GM21825 (cell line): ENCODE results near the gene GPR75.
"Not testable (repeated sequence)": the region's sequence is repeated elsewhere in the genome, so short reads cannot be mapped to it uniquely, and the experiment has no call there.

ENCODE experiments used
- ATAC-seq: cut with Tn5 transposase; IDR thresholded peaks from one replicate; pipeline ENCODE4 v1.9.1; 2021; ENCODE audit warnings: mild to moderate bottlenecking, moderate library complexity; ENCODE audit not compliant: unreplicated experiment

The GPR75 gene

GRCh38 chr2:53854678-53855077, 5.1 kb downstream of the GPR75 start:
- no peak for ATAC-seq

GRCh38 chr2:53852532-53852931, 7.2 kb downstream of the GPR75 start:
- no peak for ATAC-seq

- ATAC-seq = not testable (repeated sequence)
Observed at GRCh38 chr2:53851052-53851757, 8.6 kb downstream of the GPR75 start.

DNA sequence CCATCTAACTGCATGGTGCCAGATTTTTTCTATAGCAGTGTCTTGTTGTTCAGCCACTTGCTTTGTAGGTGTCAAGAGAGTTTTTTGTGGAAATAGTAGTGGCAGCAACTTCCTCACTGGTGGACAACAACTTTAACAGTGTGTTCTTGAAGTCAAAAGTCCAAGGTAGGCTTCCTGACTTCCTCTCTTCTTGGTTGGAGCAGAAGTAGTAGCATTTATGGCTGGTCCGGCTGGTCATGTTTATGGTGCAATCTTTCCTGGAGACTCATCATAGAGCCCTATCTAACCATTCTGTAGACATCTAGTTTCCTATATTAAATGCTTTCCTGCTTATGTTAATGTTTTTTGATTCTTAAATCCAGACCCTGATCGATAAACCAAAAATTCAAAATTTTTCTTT, 11.7 kb downstream of the GPR75 start:
- no peak for ATAC-seq

- ATAC-seq = no peak
Observed at GRCh38 chr2:53843595-53843994, 16.2 kb downstream of the GPR75 start.

DNA sequence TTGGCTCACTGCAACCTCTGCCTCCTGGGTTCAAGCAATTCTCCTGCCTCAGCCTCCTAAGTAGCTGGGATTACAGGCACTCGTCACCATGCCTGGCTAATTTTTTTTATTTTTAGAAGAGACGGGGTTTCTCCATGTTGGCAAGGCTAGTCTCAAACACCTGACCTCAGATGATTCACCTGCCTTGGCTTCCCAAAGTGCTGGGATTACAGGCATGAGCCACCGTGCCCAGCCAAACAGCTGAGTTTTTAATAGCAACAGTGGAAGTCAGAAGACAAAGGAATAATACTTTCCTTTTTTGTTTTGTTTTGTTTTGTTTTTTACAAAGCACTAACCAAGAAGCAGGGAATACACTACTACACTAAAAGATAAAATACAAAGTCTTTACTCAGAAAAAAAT, 16.9 kb downstream of the GPR75 start:
- no peak for ATAC-seq

DNA sequence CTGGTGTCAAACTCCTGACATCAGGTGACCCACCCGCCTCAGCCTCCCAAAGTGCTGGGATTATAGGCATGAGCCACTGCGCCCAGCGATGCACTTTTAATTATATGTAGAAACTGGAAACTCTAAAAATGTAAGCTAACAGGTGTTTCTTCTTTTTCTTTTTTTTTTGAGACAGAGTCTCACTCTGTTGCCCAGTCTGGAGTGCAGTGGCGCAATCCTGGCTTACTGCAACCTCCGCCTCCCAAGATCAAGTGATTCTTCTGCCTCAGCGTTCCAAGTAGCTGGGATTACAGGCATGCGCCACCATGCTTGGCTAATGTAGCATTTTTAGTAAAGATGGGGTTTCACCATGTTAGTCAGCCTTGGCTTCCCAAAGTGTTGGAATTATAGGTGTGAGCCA, 18.1 kb downstream of the GPR75 start:
- ATAC-seq = not testable (repeated sequence)

- ATAC-seq = no peak
Observed at GRCh38 chr2:53840580-53840979, 19.2 kb downstream of the GPR75 start.

- not testable (repeated sequence) for ATAC-seq
Observed at GRCh38 chr2:53829980-53830290, 29.8 kb downstream of the GPR75 start.

- no peak for ATAC-seq
Observed at GRCh38 chr2:53829273-53829979, 30.3 kb downstream of the GPR75 start.

- ATAC-seq = no peak
Observed at GRCh38 chr2:53828331-53828730, 31.4 kb downstream of the GPR75 start.

- ATAC-seq = no peak
Observed at GRCh38 chr2:53827398-53828175, 32.2 kb downstream of the GPR75 start.

DNA sequence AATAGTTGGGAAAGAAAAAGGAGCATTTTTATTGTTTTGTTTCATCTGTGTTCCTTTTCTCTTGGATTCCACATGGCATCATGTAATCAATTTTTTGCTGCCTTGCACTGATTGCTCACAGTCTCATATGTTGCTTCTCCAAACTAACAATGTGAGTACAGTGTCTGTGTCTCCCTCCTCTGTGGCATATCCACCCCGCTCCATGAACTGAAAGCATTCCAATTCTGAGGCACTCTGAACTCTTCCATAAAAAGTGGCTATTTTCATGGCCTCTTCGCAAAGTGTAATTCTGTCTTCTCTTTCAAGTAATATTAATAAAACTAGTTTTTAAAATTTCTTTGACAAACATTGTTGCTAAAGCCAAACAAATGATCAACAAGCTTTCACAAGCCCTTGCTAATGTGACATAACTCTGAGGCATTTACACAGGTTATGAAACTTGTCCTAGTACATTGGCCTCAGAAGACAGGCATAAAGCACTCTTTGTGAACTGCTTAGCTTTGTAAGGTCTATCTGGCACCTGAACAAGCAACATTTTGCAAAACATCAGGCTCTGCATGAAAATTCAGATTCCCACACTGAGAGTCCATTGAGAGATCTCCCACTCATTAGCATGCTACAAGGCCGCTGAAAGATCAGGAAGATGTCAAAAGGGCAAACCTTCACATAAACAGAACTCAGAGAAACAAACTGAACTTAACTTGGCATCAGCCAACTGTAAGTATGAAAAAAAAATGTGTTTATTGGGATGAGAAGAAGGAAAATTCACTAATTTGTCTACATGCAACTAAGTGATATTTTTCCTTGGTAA, 33.0 kb downstream of the GPR75 start:
- ATAC-seq = no peak

- no peak for ATAC-seq
Observed at GRCh38 chr2:53826030-53826410, 33.7 kb downstream of the GPR75 start.

GRCh38 chr2:53823639-53824038, 36.1 kb downstream of the GPR75 start:
- not testable (repeated sequence) for ATAC-seq

DNA sequence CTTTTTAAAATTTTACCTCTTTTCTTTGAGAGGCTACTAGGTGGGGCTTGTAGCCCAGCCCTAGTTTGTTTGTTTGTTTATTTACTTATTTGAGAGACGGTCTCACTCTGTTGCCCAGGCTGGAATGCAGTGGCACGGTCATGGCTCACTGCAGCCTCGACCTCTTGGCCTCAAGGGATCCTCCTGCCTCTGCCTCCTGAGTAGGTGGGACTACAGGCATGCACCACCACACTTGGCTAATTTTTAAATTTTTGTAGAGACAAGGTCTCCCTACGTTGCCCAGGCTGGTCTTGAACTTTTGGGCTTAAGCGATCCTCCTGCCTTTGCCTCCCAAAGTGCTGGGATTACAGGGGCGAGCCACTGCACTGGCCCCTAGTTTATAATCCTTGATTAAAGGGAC, 38.0 kb downstream of the GPR75 start:
- no peak for ATAC-seq

DNA sequence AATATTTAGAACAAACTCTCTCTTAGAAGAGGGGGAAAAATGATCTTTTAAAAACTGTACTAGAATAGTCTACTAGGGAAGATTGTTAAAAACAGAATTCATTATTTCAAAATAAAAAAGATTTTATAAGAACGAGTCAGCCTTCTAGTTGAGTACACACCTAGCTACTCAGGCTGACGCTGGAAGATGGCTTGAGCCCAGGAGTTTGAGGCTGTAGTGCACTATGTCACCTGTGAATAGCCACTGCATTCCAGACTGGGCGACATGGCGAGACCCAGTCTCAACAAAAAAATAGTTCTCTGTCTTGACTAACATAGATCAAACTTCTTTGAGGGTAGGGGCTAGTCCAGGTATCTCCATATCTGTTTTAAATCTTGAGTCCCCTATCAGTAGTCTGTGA, 39.1 kb downstream of the GPR75 start:
- no peak for ATAC-seq

DNA sequence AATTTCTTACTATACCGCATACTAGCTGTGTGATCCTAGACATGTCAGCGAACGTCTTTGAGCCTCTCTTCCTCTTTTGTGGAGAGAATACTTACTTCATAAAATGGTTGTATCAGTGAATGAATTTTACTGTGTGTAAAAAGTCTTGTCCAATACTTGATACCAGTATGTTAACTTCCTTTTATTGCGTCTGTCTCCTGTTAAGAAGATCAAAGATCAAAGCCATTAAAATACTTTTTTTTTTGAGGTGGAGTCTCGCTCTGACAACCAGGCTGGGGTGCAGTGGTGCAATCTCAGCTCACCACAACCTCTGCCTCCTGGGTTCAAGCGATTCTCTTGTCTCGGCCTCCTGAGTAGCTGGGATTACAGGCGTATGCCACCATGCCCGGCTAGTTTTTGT, 39.7 kb downstream of the GPR75 start:
- no peak for ATAC-seq

- ATAC-seq = no peak
Observed at GRCh38 chr2:53819634-53820033, 40.1 kb downstream of the GPR75 start.

DNA sequence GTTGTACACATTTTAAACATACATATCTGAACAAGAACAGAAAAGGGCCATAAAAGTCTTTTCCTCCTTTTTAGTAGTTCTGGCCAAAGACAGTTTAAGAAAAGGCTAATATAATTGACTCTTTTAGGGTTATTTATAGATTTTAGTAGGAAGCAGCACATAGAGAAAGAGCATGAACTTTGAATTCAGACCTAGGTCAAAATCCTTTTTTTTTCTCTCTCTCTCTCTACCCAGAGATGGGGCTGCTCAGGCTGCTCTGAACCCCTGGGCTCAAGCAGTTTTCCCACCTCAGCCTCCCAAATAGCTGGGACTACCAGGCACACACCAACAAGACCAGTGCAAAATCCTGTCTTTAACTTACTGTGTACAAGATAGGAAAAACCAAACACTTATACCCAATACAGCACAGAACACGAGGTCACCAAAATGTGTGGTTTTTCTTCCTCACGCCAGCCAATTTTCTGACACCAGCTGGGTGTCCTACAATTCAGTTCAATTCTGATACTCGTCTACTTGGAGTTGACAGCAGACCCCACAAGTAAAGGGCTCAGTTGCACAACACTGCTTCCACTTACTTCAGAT, 40.8 kb downstream of the GPR75 start:
- no peak for ATAC-seq

DNA sequence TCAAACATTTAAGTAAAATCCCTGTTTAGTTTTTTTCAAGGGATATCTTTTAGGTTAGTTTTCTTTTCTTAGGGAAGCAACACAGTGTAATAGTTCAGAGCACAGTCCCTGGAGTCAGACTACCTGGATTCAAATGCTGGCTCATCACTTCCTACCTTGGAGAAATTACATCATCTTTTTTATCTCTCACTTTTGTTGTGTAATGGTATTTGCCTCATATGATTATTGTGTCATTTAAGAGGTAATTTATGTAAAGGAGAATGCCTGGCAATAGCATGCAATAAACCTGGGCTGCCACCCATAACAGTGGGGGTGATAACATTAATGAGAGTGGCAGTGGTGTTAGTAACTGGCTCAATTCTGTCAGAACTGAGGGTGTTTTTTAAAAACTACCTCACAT, 46.6 kb downstream of the GPR75 start:
- no peak for ATAC-seq
